Activated effector memory CD4-positive, alpha-beta T cell treated with Interleukin-2 at 50 U/mL for 16 hours (primary cell): ENCODE data around the gene CDC42EP5.

Experiments used
- DNase-seq: peaks from one replicate; pipeline ENCODE4 v3.0.0-alpha.2; 2020

The CDC42EP5 gene

DNA sequence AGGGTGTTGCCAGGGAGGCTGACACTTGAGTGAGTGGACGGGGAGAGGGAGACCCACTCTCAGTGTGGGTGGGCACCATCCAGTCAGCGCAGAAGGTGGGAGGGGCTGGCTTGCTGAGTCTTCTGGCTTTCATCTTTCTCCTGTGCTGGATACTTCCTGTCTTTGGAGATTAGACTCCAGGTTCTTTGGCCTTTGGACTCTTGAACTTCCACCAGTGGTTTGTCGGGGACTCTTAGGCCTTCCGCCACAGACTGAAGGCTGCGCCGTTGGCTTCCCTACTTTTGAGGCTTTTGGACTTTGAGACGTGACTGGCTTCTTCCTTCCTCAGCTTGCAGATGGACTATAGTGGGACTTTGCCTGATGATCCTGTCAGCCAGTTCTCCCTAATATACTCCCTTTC, 28.4 kb downstream of the CDC42EP5 start:
- DNase-seq = no peak

DNA sequence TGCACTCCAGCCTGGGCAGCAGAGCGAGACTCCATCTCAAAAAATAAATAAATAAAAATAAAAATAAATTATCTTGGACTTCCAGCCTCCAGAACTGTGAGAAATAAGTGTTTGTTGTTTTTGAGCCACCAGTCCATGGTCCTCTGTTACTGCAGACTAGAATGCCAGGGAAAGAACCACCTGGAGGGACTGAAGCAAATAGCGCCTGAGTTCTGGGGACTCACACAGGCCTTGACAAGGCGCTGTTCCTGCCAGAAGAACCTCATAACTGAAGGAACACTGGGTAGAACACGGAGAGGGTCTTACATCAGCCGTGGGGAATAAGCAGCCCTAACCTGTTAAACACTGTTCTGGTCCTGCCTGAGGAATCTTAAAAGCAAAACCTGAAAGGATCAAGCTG, 32.5 kb downstream of the CDC42EP5 start:
- no peak for DNase-seq

DNA sequence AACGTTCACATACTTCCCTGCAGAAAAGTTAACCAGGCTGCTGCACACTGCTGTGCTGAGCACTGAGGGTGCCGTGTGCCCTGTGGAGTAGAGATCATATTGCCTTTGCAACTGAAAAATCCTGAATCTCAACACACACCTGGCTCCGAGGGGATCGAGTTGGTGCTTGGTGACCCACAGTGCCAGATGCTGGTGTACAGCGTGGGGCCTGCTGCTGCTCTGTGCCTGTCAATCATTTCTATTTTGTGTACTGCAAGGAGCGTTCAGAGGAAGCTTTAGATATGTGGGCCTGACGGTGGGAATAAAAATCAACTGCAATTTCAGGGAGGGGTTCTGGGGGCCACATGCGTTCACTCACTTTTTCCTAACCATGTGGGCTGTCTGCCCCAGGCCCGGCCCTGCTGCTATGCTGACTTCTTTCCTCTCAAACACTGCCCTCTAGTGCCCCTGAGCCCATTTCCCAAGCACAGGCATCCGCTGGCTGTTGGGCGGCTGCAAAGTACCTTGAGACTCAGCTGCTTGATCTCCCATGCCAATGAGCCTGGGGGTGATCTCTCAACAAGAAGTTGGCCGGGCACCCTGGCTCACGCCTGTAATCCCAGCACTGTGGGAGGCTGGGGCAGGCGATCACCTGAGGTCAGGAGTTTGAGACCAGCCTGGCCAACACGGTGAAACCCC, 33.8 kb downstream of the CDC42EP5 start:
- no peak for DNase-seq

DNA sequence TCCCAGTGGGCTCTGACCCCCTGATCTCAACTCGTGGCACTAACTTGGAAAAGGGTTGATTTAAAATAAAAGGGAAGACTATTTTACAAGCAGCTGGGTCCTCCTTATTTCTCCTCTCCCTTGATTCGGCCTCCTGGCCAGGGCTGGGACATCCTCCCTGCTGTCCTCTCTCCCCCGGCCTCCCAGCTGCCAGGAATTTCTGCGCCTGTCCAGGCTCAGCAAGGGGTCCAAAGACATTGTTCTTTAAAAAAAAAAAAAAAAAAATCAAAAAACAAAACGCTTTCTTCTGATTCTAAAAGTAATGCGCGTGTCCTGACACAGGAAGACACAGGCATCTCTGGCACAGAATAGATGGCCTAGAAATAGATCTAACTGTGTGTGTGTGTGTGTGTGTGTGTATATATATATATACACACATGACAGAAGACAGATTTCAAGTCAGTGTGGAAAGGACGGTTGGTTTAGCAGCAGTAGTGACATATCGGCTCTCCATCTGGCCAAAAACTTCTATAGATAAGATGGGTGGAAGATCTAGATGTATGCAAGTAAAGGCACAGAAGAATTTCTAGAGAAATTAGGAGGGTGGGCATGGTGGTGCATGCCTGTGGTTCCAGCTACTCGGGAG, 36.4 kb downstream of the CDC42EP5 start:
- DNase-seq = no peak

DNA sequence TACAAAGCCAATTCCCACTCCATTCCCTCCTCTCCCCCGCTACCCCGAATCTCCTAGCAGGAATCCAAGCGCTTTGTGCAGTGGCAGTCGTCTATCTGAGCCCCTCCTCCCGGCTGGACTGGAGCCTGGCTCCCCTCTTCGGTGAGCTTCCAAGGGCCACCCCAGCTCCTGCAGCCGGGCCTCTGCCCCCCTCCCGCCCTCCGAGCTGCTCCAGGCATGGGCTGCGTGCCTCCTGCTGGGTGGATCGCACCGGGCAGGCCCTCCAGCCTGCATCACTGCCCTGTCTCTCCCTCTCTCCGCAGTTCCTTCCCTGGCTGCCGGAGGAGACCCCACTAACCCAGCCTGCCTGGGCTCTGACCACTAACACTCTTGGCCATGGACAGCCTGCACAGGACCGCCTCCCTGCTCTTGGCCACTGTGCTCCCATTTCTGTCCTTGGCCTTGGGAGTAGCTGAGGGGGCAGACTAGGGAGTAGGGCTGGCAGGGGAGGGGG, 37.0 kb downstream of the CDC42EP5 start:
- DNase-seq = no peak

DNA sequence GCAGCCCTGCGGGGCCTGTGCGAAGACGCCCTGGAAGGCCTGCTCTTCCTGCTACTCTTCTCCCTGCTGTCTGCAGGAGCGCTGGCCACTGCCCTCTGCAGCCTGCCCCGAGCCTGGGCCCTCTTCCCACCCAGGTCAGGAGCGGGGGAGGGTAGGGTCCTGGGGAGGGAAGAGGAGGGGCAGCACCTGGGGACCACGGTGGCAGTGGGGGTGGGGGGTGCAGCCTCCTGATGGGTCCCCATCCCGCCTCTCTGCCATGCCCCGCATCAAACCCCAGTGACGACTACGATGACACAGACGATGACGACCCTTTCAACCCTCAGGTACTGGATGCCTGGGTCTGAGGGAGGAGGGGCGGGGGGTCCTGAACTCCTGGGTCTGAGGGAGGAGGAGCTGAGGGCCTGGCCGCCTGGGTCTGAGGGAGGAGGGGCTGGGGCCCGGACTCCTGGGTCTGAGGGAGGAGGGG, 37.5 kb downstream of the CDC42EP5 start:
- DNase-seq = no peak

DNA sequence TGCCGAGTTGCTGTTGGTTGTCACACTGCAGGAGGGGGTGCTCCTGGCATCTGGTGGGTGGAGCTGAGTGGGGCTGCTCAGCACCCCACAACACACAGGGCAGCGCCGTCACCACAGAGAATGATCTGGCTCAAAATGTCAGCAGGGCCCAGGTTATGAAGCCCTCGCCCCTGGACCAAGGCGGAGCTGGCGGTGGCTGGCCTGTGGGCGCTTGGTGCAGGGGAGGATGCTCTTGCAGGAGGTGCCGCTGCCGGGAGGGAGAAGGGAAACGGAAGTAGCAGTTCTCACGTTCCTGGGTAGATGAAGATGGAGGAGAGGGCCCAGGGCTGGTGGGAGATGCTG, 38.3 kb downstream of the CDC42EP5 start:
- DNase-seq = no peak

DNA sequence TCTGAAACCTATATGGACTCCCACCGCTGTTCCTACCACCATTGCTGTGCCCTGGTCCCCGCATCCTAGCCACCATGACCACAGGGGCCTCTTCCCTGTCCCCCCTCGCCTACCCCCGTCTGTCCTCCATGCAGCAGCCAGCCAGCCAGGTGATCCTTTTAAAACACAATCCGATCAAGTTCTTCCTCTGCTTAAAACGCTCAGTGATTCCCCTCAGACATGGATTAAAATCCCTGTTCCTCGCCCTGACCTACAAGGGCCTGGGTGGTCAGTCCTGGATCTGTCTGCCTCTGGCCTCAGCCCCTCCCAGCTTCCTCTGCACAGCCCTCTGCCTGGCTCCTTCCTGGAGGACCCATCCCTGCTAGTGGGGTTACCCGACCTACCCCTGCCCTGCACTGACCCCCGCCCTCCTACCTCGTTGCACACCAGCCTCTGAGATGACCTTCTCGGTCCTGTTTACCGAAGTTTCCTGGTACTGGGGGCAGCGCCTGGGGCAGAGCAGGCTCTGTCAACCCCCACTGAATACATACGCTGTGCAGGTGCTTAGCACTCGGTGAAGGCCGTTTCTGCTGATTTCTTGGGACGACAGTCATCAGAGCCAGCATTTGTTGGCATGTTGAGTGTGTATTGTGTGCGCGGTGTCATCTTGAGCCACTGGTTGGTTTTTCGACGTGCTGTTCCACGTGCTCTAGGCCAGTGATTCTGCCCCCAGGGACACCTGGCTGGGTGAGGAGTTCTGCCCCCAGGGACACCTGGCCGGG, 38.8 kb downstream of the CDC42EP5 start:
- no peak for DNase-seq

DNA sequence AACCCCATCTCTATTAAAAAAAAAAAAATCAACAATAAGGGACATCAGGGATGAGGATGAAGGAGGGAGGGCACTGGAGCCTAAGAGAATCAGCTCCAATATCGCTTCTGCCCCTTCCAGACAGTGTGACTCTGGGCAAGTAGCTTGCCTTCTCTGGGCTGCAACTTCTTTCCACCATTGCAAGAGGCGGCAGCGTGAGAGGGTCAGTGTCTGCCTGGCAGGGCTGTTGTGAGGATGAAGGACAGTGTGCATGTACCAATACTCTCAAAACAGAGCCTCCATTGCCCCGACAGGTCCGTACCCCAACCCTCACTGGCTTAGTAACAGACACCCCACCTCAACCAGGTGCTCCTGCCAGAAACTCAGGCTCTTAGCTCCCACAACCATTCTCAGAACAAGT, 39.4 kb downstream of the CDC42EP5 start:
- DNase-seq = no peak

DNA sequence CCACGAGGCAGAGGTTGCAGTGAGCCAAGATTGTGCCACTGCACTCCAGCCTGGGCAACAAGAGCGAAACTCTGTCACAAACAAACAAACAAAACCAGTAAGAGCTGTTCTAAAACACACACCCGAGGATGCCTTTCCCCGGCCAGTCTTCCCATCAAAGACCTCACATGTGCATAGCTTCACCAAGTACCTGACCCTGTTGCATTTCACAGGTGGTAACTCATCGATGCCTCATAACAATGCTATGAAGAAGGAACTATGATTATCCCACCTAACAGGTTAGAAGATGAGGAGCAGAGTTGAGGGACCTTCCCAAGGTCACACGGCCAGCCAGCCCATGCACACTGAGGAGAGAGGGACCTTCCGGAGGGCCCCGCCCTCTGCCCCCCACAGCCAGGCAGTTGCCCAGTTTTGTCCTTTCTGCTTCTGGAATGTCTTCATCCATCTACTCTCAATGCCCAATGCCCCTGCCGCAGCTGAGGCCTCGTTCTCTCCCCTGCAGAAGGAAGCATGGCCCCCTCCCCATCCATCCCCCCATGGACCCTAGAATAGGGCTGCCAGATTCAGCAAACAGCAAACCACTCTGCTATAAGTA, 40.9 kb downstream of the CDC42EP5 start:
- no peak for DNase-seq

DNA sequence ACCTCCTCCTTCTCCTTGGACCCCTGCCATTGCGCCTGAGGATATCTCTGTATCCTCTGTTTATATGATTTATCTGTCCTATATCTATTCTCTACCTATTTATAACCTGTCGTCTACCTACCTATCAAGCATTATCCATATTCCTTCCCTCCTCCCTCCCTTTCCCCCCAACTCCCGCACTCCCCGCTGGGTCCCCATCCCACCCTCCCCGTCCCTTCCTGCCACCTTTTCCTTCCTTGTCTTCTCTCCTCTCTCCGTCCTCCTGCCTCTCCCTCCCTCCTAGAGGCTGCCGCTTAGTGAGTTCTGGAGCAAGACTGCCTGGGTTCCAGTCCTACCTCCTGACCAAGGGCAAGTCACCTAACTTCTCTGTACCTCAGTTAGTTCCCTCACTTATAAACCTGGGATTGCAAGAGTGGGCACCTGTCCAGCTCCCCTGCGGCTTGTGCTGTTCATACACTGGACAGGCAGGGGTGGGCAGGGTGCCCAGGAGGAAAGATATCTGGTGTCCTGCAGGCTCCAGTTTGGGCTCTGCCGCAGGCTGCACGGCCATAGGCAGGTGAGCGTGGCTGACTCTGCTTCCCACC, 41.7 kb downstream of the CDC42EP5 start:
- no peak for DNase-seq

DNA sequence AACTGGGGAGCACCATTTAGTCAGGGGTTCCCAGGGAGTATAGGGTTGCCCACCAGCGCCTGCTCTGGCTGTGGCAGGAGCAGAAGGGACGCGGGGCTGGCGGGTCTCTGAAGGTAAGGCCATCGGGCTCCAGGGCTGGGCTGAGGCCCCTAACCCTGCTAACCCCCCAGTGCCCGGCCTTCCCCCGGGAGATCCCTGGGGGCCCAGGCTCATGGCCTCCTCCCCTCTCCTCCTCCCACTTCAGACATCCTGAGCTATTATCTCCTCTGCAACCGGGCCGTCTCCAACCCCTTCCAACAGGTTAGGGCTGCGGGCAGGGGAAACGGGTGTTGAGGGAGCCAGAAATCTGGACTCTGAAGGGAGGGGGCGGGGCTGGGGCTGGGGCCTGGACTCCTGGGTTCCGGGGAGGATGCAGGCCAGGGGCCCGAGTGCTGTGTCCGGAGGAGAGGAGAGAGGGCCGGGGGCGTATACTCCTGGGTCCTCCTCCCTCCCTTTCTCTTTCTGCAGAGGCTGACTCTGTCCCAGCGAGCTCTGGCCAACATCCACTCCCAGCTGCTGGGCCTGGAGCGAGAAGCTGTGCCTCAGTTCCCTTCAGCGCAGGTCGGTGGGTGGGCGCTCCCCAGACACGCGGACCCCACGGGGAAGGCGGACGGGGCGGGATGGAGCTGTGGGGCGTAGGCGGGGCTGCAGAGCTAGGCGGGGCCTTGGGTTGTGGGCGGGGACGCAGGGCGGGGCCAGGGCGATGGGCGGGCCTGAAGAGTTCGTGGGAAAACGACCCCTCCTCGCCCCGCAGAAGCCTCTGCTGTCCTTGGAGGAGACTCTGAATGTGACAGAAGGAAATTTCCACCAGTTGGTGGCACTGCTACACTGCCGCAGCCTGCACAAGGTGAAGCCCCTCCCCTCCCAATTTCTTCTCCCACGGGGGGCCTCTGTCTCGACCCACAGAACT, 42.5 kb downstream of the CDC42EP5 start:
- no peak for DNase-seq

DNA sequence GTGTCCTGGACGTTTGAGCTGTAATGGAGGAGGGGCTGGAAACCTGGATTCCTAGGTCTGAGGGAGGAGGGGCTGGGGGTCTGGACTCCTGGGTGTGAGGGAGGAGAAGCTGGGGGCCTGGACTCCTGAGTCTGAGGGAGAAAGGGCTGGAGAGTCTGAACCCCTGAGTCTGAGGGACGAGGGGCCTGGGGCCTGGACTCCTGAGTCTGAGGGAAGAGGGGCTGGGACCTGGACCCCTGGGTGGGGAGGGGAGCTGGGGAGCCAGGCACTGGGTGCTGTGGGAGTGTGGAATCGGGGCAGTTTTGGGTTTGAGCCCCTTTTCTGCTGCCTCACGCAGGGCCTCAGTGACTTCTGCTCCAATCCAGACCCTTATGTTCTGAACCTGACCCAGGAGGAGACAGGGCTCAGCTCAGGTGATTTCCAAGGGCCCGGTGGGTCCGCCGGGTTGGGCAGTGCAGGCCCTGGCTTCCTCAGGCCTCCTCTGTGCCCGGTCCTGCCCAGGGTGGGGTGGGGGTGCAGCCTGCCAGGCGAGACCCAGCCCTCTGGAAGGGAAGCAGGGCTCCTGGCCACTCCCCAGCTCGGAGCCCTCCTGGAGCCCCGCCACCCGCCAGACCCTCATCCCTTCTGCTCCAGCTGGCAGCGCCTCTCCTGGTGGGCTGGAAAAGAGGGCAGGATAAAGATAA, 43.4 kb downstream of the CDC42EP5 start:
- no peak for DNase-seq

DNA sequence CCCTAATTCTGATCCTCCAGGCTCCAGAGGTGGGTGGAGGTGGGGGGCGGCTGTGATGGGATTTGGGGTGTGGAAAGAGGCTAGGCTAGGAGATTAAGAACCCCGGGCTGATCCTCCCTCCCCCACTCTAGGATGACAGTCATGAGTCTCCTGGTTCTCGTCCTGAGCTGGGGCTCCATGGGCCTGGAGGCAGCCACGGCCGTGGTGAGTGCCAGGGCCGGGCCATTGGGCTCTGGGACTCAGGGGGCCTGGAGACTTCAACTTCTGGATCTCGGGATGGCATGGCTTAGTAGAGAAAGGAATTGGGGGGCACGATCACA, 44.0 kb downstream of the CDC42EP5 start:
- DNase-seq = no peak

DNA sequence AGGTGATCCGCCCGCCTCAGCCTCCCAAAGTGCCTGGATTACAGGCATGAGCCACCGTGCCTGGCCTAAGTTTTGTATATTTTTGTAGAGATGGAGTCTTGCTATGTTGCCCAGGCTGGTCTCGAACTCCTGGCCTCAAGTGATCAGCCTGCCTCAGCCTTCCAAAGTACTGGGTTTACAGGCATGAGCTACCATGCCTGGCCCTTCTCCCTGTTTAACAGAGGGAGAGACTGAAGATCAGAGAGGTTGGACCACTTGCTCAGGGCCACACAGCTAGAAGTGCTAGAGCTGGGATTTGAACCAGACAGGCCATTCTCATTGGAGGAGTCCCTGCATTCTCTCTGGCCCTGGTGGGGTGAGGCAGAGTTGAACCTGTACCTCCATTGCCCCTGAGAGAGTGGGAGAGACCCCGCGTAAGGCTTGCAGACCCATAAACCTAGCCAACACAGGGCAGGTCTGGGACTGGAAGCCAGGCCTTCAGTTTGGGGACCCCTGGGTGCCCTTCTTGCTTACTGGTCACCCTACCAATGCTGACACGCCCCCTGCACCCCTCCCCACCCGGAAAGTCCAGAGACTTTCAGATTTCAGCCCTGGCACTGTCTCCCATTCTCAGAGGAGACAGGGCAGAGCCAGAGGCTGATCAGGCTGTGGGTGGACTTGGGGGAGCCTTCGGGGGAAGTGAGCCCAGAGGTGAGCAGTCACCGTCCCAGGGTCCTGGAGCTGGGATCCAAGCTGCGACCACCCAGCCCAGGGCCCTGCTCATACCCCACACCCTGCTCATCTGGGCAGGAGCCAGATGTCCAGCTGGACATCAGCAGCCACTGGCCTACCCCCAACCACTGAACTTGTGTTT, 44.5 kb downstream of the CDC42EP5 start:
- no peak for DNase-seq

DNA sequence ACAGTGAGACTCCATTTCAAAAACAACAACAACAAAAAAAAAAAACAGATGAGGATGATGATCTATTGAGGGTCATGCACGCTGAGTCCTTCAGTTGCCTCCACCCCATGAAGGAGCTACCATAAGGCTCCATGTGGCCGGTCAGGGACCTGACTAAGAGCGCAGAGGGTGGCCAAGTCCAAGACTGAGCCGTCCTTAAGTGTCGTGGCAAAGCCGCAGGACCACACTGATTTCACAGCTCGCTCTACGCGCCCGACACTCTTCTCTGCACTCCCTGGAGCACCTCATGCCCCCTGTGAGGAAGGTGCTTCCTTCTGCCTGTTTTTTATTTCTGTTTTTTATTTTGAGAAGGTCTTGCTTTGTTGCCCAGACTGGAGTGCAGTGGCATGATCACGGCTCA, 45.5 kb downstream of the CDC42EP5 start:
- DNase-seq = no peak

DNA sequence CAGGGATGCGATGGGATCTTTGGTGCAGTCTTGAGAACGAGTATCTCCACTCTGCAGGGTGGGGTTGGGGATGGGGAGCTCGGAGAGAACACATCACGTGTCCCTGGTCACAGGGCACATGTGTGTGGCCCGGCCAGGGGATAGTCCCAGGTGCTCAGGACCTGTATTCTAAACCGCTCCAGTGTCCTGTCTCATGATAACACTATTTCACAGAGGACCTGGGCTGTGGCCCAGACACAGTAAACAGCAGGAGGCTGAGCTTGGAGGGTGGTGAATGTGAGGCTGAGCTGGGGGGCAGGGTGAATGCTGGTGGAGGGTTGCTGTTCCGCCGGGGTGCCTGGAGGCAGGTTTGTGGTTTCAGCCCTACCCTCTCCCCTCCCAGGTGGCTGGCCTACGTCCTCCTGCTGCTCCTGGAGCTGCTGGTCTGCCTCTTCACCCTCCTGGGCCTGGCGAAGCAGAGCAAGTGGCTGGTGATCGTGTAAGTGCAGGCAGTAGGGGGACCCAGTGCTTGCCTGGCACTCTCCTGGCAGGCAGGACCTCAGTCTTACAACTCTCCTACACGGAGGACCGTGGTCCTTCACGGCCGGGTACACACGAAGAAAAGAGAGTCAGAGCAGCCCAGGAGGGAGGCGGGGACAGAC, 46.7 kb downstream of the CDC42EP5 start:
- DNase-seq = no peak

DNA sequence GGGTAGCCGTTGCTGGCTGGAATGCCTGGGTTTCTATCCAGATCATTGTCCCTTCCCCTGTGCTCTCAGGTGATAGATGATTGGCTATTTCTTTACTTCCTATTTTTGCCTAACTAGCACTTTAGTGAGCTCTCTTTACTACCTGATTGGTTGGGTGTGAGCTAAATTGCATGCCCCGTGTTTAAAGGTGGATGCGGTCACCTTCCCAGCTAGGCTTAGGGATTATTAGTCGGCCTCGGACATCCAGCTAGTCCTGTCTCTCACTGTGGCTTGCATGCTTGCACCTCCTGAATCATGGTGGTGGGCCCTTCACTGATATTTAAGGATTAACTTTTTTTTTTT, 47.7 kb downstream of the CDC42EP5 start:
- no peak for DNase-seq

DNA sequence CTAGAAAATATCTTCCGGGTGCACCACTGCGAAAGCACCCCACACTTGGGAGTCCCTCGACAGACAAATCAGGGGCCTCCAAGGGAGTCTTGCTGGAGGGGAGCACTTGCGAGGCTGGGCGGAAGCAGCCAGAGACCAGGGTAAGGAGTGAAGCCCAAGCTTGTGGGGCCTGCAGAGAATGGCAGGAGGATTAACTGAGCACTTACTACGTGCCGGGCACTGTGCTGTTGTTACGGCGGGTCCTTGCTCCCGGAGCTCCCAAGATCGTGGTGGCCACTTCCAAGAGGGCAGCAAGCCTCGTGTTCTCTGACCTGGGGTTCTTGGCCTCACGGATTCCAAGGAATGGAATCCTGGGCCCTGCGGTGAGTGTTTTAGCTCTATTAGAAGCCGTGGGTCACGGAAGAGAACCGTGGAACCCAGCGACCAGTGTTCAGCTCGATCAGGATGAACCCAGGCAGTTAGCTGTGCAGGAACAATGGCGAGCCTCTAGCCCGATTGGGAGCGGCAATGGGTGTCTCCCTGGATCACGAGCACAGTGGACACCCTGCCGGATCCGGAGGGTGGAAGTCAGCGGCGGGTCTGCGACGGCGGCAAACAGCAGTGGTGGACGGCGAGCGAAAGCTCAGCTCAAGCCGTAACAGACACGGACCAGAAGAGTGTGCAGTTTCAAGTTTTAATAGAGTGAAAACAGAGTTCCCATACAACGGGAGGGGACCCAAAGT, 48.3 kb downstream of the CDC42EP5 start:
- DNase-seq = no peak

DNA sequence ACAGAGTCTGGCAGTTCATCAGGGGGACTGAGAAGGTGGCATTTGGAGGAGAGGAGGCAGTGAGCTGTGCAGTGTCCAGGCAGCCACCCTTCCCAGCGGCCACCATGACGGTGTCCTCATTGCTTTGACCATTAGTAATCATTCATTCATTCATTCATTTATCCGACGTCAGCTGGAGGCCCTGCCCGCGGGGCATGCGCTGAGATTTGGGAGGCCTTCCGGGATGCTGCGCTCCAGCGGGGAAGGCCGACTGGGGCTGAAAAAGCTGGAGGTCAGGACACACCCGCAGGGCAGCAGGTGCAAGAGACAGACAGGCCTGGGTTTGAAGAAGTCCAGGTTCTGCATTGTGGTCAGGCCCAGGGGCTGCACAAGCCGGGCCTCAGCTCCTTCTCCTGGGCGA, 48.9 kb downstream of the CDC42EP5 start:
- DNase-seq = no peak
